Gastrocnemius medialis (tissue), 4 donors: Measurements from ENCODE around the gene SLC35C1.

Source experiments
- POLR2A ChIP-seq, 2 donors: fragments of 450-650 bp; IDR thresholded peaks; one replicate each; pipeline ENCODE4 v1.6.1; 2017; ENCODE audit warnings: antibody characterized with exemption in 2 of 2, mild to moderate bottlenecking in 2 of 2, moderate library complexity in 2 of 2
- TF ChIP-seq, protein P1 (sequence below), 5 experiments: fragments of 450-650 bp in 3 of 5; fragments of 200-600 bp in 2 of 5; sonication (generic) in 2 of 5; IDR thresholded peaks in 4 of 5; conservative IDR thresholded peaks in 1 of 5; 1 replicate in 4 of 5; 2 replicates in 1 of 5; pipeline ENCODE4 v1.5.1; 2016 to 2019; ENCODE audit warnings: antibody characterized with exemption in 5 of 5, mild to moderate bottlenecking in 3 of 5, moderate library complexity in 3 of 5

DNA sequence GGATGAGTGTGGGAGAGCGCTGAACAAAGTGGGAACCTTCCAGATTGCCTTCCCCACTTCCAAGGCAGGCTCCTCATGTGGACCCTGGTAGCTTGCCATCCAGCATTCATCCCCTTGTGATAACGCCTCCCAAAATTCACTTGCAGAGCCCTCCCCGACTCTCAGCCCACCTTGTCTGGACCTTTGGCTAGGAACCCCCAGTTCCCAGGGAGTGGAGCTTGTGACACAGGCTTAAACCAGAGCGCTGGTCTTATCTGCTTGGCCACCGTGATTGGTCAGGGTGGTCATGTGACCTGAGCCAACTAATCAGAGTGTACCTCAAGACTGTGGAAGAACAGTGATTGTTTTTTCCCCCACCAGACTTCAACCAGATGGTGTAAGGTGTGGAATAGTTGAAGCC lies 9.6 kb upstream of the SLC35C1 start:
- TF ChIP-seq, protein P1, sequence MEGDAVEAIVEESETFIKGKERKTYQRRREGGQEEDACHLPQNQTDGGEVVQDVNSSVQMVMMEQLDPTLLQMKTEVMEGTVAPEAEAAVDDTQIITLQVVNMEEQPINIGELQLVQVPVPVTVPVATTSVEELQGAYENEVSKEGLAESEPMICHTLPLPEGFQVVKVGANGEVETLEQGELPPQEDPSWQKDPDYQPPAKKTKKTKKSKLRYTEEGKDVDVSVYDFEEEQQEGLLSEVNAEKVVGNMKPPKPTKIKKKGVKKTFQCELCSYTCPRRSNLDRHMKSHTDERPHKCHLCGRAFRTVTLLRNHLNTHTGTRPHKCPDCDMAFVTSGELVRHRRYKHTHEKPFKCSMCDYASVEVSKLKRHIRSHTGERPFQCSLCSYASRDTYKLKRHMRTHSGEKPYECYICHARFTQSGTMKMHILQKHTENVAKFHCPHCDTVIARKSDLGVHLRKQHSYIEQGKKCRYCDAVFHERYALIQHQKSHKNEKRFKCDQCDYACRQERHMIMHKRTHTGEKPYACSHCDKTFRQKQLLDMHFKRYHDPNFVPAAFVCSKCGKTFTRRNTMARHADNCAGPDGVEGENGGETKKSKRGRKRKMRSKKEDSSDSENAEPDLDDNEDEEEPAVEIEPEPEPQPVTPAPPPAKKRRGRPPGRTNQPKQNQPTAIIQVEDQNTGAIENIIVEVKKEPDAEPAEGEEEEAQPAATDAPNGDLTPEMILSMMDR (IDR thresholded peaks at IDR 0.05 in 4 of 5, conservative IDR thresholded peaks at IDR 0.05 in 1 of 5), result no peak
- no peak for TF ChIP-seq POLR2A (IDR thresholded peaks at IDR 0.05)
